Activated CD4-positive, alpha-beta T cell treated with anti-CD3 and anti-CD28 coated beads for 48 hours (primary cell): ENCODE data around the gene SEPTIN7.

Experiments
- DNase-seq: peaks from one replicate; pipeline ENCODE4 v3.0.0-alpha.2; 2020

Gene SEPTIN7

DNA sequence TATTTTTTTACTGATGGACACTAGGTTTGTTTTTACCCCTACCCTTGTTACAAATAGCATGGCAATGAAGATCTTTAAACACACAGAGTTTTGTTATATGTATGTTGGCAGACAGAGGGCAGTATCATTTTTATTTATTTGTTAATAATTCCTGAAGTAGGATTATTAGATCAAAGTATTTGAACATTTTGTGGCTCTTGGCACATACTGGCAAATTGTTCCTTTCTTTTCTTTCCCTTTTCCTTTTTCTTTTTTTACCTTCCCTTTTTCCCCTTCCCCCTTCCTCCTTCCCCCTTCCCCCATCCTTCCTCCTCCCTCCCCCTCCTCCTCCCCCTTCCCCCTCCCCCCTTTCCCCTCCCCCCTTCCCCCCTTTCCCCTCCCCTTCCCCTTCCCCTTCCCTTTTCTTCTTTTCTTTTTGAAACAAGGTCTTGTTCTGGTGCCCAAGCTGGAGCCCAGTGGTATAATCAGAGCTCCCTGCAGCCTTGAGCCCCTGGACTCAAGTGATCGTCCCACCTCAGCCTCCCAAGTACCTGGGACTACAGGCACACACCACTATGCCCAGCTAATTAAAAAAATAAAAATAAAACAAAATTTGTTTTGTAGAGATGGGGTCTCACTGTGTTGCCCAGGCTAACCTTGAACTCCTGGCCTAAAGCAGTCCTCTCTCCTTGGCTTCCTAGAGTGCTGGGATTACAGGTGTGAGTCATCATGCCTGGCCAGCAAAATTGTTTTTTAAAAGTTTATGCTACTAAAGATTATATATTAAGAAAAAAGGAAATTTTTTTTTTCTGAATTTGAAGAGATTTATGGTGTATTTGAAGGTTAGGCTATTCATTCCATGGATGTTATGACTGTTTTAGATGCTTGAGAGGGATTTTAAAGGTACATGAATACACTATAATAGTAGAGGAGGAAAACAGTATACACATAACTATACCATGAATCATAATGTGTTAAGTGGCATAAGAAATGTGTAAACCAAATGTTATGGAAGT, 39.3 kb downstream of the SEPTIN7 start:
- no peak for DNase-seq

DNA sequence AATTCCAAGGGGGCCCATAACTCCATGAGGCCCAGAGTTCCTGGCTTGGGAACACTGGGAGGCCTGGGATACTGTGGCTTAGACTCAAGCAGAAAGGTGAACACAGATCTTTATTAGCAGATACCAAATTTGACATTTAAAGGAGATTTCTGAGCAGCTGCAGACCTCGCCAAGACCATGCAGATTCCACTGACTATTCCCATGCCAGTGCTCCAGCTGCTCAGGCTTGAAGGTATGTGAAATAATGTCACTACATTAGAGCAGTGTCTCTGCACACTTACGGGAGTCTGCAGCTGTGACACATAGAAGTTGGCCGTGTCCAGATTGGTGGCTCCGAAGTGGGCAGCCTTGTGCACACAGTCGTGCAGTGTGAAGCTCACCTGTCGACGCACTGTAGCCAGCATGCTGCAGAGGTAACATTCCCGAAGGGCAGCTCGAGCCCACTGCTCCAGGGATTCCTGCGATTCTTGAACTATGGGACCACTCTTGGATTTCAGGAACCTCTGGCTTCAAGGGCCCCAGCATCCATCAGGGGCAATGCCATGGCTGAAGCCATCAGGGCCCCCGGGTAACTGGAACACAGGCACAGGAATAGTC, 46.1 kb downstream of the SEPTIN7 start:
- DNase-seq: no peak

DNA sequence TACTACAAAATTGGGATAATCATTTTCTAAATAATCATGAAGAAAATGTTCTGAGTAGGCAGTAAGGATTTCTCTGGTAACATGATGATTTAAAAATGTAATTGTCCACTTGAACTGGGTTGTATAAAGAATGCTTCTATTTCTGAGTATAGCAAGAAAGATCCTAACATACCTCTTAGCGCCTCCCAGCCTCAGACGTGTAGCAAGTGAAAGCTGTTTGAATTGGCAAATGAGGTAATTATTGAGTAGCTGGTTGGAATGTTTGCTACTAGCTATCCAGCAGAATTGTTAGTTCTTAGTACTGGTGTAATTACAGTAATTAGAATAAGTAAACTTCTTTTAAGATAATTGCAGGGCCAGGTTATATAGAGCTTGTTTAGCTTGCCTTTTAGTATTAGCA, 47.9 kb downstream of the SEPTIN7 start:
- no peak for DNase-seq

DNA sequence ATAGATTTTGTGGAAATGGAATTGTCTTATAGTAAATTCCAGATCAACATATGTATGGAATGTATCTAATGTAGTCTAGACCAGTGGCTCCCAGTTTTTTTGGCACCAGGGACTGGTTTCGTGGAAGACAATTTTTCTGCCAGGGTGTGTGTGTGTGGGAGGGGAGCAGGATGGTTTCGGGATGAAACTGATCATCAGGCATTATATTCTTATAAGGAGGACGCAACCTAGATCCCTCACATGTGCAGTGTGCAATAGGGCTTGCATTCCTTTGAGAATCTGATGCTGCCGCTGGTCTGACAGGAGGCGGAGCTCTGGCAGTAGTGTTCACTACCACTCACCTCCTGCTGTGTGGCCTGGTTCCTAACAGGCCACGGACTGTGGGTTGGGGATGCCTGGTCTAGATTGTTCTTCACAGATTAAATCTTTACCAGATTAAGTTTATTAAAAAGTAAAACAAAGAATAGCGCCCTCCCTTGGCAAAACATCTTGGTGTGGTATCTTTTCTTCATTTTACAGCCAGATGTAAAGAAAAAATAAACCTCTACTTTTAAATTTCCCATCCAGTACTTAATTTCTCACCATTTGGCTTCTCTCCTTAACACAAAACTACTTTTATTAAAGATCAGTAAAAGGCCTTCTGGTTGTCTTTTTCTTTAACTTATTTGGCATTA, 48.4 kb downstream of the SEPTIN7 start:
- DNase-seq: no peak

DNA sequence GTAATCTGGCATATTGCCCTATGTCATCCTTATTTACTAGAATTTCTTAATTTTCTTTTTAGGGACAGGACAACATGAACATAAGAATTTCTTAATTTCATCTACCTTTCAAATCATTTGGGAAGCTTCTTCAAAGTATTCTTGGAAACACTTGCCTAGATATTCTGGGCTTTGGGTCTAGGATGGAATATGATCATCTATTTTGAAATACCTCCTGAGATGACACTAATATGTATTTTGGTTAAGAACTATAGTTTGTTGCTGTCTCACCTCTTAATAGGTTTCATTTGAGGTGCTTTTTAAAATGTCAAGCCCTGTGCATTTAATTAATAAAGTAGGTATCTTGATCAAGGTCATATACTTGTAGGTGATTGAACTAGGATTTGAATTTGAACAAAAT, 49.1 kb downstream of the SEPTIN7 start:
- DNase-seq: no peak
